H9 (cell line): Measurements from ENCODE around the gene ARHGEF35. TPM values are rescaled to one million over a fixed set of nuclear protein-coding genes. Genes with fewer than 3 reads are reported as not detected.

ENCODE experiments used
- DNase-seq: peaks from one replicate; pipeline ENCODE4 v3.0.0-alpha.2; 2017
- H2AFZ ChIP-seq: one replicate; pipeline ENCODE4 v1.6.1; 2013; ENCODE audit warnings: mild to moderate bottlenecking, low read length, control low read depth, moderate library complexity
- H2AK5ac ChIP-seq: 2 replicates; pipeline ENCODE4 v1.6.1; 2013; ENCODE audit warnings: low read length, control low read depth, mixed read lengths; ENCODE audit not compliant: insufficient read length
- H2BK120ac ChIP-seq: one replicate; pipeline ENCODE4 v1.6.1; 2013; ENCODE audit warnings: low read depth, mild to moderate bottlenecking, low read length, control low read depth, inconsistent platforms; ENCODE audit not compliant: poor library complexity, severe bottlenecking
- H2BK12ac ChIP-seq: 2 replicates; pipeline ENCODE4 v1.6.1; 2013; ENCODE audit warnings: low read length, control low read depth, mixed read lengths, low read depth; ENCODE audit not compliant: insufficient read length
- H2BK15ac ChIP-seq: 2 replicates; pipeline ENCODE4 v1.6.1; 2013; ENCODE audit warnings: low read depth, low read length, control low read depth
- H2BK20ac ChIP-seq: one replicate; pipeline ENCODE4 v1.6.1; 2013; ENCODE audit warnings: low read depth, mild to moderate bottlenecking, low read length, control low read depth, inconsistent platforms; ENCODE audit not compliant: poor library complexity, severe bottlenecking
- H2BK5ac ChIP-seq: 2 replicates; pipeline ENCODE4 v1.6.1; 2013; ENCODE audit warnings: low read length, control low read depth, mixed read lengths; ENCODE audit not compliant: insufficient read length
- H3K14ac ChIP-seq: 2 replicates; pipeline ENCODE4 v1.6.1; 2013; ENCODE audit warnings: low read length, control low read depth; ENCODE audit not compliant: insufficient read depth
- H3K18ac ChIP-seq: 2 replicates; pipeline ENCODE4 v1.6.1; 2013; ENCODE audit warnings: low read depth, mild to moderate bottlenecking, mixed read lengths, low read length, control low read depth; ENCODE audit not compliant: insufficient read length
- H3K23ac ChIP-seq: 2 replicates; pipeline ENCODE4 v1.6.1; 2013; ENCODE audit warnings: low read length, control low read depth, mixed read lengths, low read depth; ENCODE audit not compliant: insufficient read length
- H3K23me2 ChIP-seq: 2 replicates; pipeline ENCODE4 v1.6.1; 2013; ENCODE audit warnings: low read depth, mild to moderate bottlenecking, mixed read lengths, low read length, control low read depth; ENCODE audit not compliant: insufficient read length, poor library complexity, severe bottlenecking
- H3K27ac ChIP-seq: 2 replicates; pipeline ENCODE4 v1.5.1; 2013; ENCODE audit warnings: low read length, control low read depth, mixed read lengths, low read depth; ENCODE audit not compliant: insufficient read length
- H3K27me3 ChIP-seq: 2 replicates; pipeline ENCODE4 v1.6.1; 2013; ENCODE audit warnings: low read length, control low read depth, inconsistent platforms; ENCODE audit not compliant: insufficient read depth
- H3K4ac ChIP-seq: 2 replicates; pipeline ENCODE4 v1.6.1; 2013; ENCODE audit warnings: low read depth, mild to moderate bottlenecking, control low read depth, inconsistent platforms, low read length, moderate library complexity
- H3K4me1 ChIP-seq: 2 replicates; pipeline ENCODE4 v1.6.1; 2013; ENCODE audit warnings: low read length, control low read depth, inconsistent platforms; ENCODE audit not compliant: insufficient read depth
- H3K4me2 ChIP-seq: 2 replicates; pipeline ENCODE4 v1.6.1; 2013; ENCODE audit warnings: low read length, control low read depth, mixed read lengths; ENCODE audit not compliant: insufficient read length, insufficient read depth
- H3K56ac ChIP-seq: 2 replicates; pipeline ENCODE4 v1.6.1; 2013; ENCODE audit warnings: low read depth, mild to moderate bottlenecking, mixed read lengths, low read length, control low read depth; ENCODE audit not compliant: insufficient read length
- H3K79me1 ChIP-seq: 2 replicates; pipeline ENCODE4 v1.6.1; 2013; ENCODE audit warnings: low read depth, mild to moderate bottlenecking, moderate library complexity, low read length, control low read depth, inconsistent platforms; ENCODE audit not compliant: insufficient read depth, poor library complexity, severe bottlenecking
- H3K79me2 ChIP-seq: 2 replicates; pipeline ENCODE4 v1.6.1; 2013; ENCODE audit warnings: low read length, control low read depth, inconsistent platforms; ENCODE audit not compliant: insufficient read depth
- H3K9ac ChIP-seq: 2 replicates; pipeline ENCODE4 v1.6.1; 2013; ENCODE audit warnings: low read length, control low read depth, mixed read lengths; ENCODE audit not compliant: insufficient read length; ENCODE audit errors: extremely low read depth
- H3K9me3 ChIP-seq: one replicate; pipeline ENCODE4 v1.6.1; 2013; ENCODE audit warnings: low read depth, low read length, inconsistent platforms; ENCODE audit not compliant: control insufficient read depth
- H3T11ph ChIP-seq: one replicate; pipeline ENCODE4 v1.6.1; 2013; ENCODE audit warnings: mild to moderate bottlenecking, low read length, control low read depth, inconsistent platforms
- H4K20me1 ChIP-seq: one replicate; pipeline ENCODE4 v1.6.1; 2013; ENCODE audit not compliant: control insufficient read depth, insufficient read length, insufficient read depth
- H4K5ac ChIP-seq: 2 replicates; pipeline ENCODE4 v1.6.1; 2013; ENCODE audit warnings: low read depth, mild to moderate bottlenecking, mixed read lengths, low read length, control low read depth; ENCODE audit not compliant: insufficient read length
- H4K8ac ChIP-seq: replicated peaks from 2 replicates; pipeline ENCODE4 v1.6.1; 2013; ENCODE audit warnings: low read length, control low read depth, mixed read lengths, low read depth; ENCODE audit not compliant: insufficient read length
- H4K91ac ChIP-seq: 2 replicates; pipeline ENCODE4 v1.6.1; 2013; ENCODE audit warnings: low read depth, mild to moderate bottlenecking, moderate library complexity, mixed read lengths, low read length, control low read depth; ENCODE audit not compliant: insufficient read length
- H3K27ac Mint-ChIP-seq, 3 experiments: 2 replicates in 2 of 3; 3 replicates in 1 of 3; pipeline ENCODE4 v1.8.0; 2020 to 2021; ENCODE audit warnings: mixed read lengths in 3 of 3, mild to moderate bottlenecking in 1 of 3, moderate library complexity in 1 of 3
- H3K27me3 Mint-ChIP-seq: 2 replicates; pipeline ENCODE4 v1.8.0; 2021; ENCODE audit warnings: low read depth, mild to moderate bottlenecking, moderate library complexity, mixed read lengths
- H3K36me3 Mint-ChIP-seq, 3 experiments: 2 replicates in 2 of 3; 3 replicates in 1 of 3; pipeline ENCODE4 v1.8.0; 2020 to 2021; ENCODE audit warnings: low read depth in 3 of 3, mixed read lengths in 3 of 3; ENCODE audit not compliant: insufficient read depth in 1 of 3
- H3K4me1 Mint-ChIP-seq, 2 experiments: 2 replicates each; pipeline ENCODE4 v1.8.0; 2020; ENCODE audit warnings: mixed read lengths in 2 of 2
- H3K4me3 Mint-ChIP-seq, 2 experiments: 2 replicates in 1 of 2; 3 replicates in 1 of 2; pipeline ENCODE4 v1.8.0; 2020 to 2021; ENCODE audit warnings: mild to moderate bottlenecking in 2 of 2, mixed read lengths in 2 of 2, moderate library complexity in 1 of 2
- H3K9me3 Mint-ChIP-seq, 2 experiments: 2 replicates in 1 of 2; 3 replicates in 1 of 2; pipeline ENCODE4 v1.8.0; 2020; ENCODE audit warnings: mild to moderate bottlenecking in 2 of 2, mixed read lengths in 2 of 2, moderate library complexity in 1 of 2
- CTCF ChIP-seq: fragments of 200-600 bp; sonication (generic); conservative IDR thresholded peaks from 3 replicates; pipeline ENCODE4 v1.8.0; 2021; ENCODE audit warnings: antibody characterized with exemption, mild to moderate bottlenecking
- WGBS: extraction: QIAGEN DNeasy Blood & Tissue Kit; methylation state at CpG from one replicate; pipeline ENCODE4 v1.1.7; 2013; ENCODE audit warnings: missing lambda C conversion rate, low lambda C conversion rate, mixed read lengths; ENCODE audit not compliant: insufficient read length; ENCODE audit errors: extremely low coverage; 5-methylcytosine and 5-hydroxymethylcytosine counted together
- total RNA-seq: library from RNA; stranded (reverse); gene quantifications from 2 replicates; pipeline ENCODE4 v1.2.1, GENCODE V29; 2021

ARHGEF35 gene
- total RNA-seq, 1 experiment from 2014 or later: 18.6 TPM

GRCh38 chr7:144144426-144144825, 51.2 kb downstream of the ARHGEF35 start:
- Mint-ChIP-seq H3K27me3 (peaks cover 1% of the 10 kb centered on the region; the same call in 1 of the 2 replicates), H3K9me3 (peaks cover 20 to 25% of the 10 kb centered on the region in 2 experiments)

More at GRCh38 chr7:144144426-144144825, 51.2 kb downstream of the ARHGEF35 start:
- no peaks in the 10 kb centered on the region for H3K23me2 ChIP-seq
- no peak overlapping the region for H2BK15ac ChIP-seq
- H3K36me3 Mint-ChIP-seq: peaks cover 4 to 22% (median 10%) of the 10 kb centered on the region in 3 experiments; a peak in 6 of 7 replicates
- no CpG with 5 or more reads among the region's 3 CpGs for whole genome bisulfite sequencing
- H3K9me3 ChIP-seq: no peaks in the 10 kb centered on the region
- no peak overlapping the region for H2BK120ac ChIP-seq
- H3K79me1 ChIP-seq: no peaks in the 10 kb centered on the region
- H2AK5ac ChIP-seq: no peak overlapping the region
- H2AFZ ChIP-seq: no peak overlapping the region
- no peaks in the 10 kb centered on the region for H3K4me1 ChIP-seq
- H3K56ac ChIP-seq: no peak overlapping the region
- no peak overlapping the region for H4K5ac ChIP-seq
- no peak overlapping the region for H3K4me2 ChIP-seq
- no peak overlapping the region for H4K91ac ChIP-seq
- H3K27ac Mint-ChIP-seq: no peak overlapping the region
- H4K8ac ChIP-seq: no peak overlapping the region
- H3K14ac ChIP-seq: no peak overlapping the region
- no peak for TF ChIP-seq CTCF
- no peaks in the 10 kb centered on the region for H4K20me1 ChIP-seq
- H3K27ac ChIP-seq: no peak overlapping the region
- H3K18ac ChIP-seq: no peak overlapping the region
- H3T11ph ChIP-seq: no peak overlapping the region
- H3K9ac ChIP-seq: no peak overlapping the region
- H2BK12ac ChIP-seq: no peak overlapping the region
- no peaks in the 10 kb centered on the region for H3K4me1 Mint-ChIP-seq
- DNase-seq: no peak
- no peak overlapping the region for H2BK5ac ChIP-seq
- H3K79me2 ChIP-seq: no peaks in the 10 kb centered on the region
- H3K4ac ChIP-seq: no peak overlapping the region
- no peak overlapping the region for H2BK20ac ChIP-seq
- H3K23ac ChIP-seq: no peak overlapping the region
- H3K4me3 Mint-ChIP-seq: no peak overlapping the region
- no peaks in the 10 kb centered on the region for H3K27me3 ChIP-seq
